HG03460 (cell line): Measurements from ENCODE around the gene COL4A1.
"Not testable (repeated sequence)": the region's sequence is repeated elsewhere in the genome, so short reads cannot be mapped to it uniquely, and the experiment has no call there.

Experiments used
- ATAC-seq: cut with Tn5 transposase; IDR thresholded peaks from one replicate; pipeline ENCODE4 v1.9.1; 2021; ENCODE audit not compliant: unreplicated experiment

The COL4A1 gene

DNA sequence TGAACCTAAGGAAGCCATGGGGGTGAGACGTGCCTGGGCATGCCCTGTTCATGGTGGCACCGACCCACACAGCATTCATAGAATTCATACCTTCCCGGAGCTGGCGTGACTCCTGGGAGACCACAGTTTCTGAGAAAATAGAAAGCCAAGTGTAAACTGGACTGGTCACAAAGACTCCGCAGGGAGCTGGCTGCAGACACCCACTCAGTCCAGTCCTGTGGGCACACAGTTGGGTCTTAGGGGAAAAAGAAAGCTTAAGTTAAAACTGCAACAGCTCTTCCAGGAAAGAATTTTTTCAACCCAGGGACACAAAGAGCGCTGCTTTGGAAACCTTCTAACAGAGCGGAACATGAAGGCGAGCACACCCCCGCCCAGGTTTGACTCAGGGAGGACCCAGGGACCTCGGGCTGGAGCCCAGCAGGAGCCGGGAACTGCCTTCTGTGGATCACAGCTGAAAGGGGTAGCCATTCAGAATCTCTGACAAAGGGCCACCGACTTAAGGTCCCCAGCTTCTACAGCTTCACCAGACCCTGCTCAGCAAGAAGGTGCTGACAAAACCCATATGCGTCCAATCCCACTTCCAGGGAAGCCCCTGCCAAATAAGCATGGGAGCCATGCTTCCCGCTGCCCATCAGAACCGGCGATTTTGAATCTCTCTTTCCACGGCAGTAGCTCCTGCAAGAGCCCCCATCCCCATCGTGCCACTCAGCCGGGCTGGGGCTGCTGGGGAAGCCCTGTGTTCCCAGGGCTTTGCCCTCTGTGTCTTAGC is 183.7 kb downstream of the COL4A1 start:
- ATAC-seq, result no peak

DNA sequence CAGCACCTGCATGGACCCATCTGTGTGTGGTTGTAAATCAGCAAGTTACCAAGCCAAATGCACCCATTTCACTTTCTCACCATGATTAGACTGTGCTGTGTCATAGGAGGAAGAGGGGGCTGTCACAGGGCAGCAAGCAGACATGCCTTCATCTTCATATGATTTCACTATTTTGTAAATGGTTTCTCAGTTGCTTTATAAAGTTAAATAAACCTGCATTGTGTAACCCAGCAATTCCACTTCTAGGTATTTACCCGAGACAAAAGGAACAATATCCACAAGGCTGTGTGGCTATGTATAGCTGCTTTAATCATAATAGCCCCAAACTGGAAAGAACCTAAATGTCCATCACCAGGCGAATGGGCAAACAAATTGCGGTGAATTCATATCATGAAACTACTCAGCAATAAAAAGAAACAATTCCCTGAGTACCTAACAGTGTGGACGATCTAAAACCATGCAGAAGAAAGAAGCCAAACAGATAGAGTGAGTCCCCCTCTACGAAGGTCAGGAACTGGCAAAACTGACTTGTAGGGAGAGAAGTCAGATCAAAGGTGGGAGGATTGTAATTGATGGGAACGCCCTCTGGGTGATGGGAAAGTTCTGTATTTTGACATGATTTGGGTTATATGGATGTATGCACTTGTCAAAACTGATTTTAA is 185.4 kb downstream of the COL4A1 start:
- no peak for ATAC-seq

DNA sequence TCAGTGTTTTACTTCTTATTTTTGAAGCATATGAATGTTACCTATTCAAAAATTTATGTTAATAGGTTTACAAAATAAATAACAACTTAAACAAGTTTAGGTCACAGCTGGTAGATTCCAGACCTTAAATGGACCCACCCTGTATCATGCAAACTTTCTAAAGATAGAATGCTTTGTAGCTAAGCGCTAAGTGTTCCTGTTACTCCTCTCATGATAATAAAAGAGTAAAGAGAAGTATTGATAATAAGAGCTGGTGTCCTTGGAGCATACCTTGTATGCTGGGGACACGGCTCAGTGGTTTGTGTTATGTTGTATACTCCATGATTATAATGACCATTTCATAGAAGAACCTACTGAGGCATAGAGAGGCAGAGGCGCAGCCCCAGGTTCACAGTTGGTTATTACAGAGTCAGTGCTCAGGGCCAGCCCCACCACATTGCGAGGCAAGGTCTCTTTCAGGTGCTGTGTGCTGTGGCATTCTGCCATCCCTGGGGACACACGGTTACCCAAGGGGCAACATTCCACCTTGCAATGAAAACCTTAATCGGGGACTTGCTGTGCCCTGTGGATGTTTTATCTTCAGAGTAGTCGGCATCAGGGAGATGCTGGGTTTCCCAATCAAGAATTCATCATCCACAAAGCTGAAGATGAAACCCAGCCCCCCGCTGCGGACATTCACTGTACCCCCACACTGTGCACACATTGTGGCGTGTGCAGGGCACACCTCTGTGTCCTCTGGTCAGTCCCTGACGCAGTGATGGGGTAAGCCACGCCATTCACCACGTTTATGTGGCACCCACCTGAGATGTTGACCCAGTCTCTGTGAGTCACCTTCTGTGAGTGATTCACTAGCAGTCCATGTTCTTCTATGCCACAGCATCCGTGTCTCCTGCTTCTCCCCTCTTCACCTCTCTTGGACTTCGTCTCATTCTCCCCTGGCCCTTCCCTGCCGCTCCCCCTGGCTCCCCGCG is 186.7 kb downstream of the COL4A1 start:
- no peak for ATAC-seq

DNA sequence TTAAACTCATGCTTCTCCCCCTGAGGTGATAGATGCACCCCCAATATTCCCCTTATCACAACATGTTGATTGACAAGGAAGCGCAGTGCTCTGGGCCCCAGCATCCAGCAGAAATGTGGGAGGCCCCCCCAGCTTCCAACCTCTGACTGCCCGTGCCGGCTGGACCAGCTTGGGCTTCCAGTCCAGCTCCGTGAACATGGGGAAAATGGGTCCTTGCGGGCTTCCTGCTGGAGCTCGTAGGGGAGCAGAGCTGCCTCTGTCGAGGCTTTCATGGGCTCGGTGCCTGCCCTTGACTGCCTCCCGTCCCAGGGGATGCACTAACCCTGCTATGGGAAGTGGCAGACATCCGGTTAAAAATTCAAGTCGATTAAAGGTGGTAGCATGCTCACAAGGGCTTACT is 188.9 kb downstream of the COL4A1 start:
- ATAC-seq, result no peak

GRCh38 chr13:110116072-110116487 is 190.9 kb downstream of the COL4A1 start:
- no peak for ATAC-seq

- ATAC-seq, result no peak
Measured at GRCh38 chr13:110115591-110115990, 191.4 kb downstream of the COL4A1 start.

- no peak for ATAC-seq
Measured at GRCh38 chr13:110114316-110114715, 192.6 kb downstream of the COL4A1 start.

- no peak for ATAC-seq
Measured at GRCh38 chr13:110113284-110113764, 193.6 kb downstream of the COL4A1 start.

DNA sequence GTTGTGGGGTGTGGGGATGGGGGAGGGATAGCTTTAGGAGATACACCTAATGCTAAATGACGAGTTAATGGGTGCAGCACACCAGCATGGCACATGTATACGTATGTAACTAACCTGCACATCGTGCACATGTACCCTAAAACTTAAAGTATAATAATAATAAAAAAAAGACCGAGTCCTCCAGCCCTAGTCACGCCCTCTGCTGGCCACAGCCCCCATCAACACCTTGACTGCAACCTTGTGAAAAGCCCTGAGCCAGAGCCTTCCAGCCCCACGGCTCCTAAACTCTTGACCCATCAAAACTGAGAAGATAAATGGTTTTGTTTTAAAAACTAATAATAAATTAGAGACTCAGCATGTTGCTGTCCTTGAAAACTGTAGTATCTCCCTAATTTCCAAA is 194.6 kb downstream of the COL4A1 start:
- ATAC-seq, result not testable (repeated sequence)

GRCh38 chr13:110110783-110111182 is 196.2 kb downstream of the COL4A1 start:
- ATAC-seq, result no peak

DNA sequence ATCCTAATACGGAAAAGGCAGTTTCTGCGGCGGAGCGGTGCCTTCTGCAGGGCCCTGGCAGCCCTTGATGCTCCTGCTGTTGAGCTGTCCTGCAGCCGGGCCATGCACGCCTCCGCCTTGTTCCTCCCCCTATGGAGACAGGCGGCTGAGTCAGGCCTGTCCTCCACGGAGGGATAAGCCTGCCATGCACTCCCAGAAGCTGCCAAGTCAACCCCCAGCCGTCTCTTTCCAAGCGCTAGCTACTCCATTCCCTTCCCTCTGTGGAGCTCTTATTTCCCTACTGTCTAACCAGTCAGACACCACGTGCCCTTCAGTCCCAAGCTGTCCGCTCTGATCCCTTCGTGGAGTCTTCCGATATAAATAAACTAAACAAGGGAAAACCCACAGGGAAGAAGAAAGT is 197.0 kb downstream of the COL4A1 start:
- no peak for ATAC-seq

DNA sequence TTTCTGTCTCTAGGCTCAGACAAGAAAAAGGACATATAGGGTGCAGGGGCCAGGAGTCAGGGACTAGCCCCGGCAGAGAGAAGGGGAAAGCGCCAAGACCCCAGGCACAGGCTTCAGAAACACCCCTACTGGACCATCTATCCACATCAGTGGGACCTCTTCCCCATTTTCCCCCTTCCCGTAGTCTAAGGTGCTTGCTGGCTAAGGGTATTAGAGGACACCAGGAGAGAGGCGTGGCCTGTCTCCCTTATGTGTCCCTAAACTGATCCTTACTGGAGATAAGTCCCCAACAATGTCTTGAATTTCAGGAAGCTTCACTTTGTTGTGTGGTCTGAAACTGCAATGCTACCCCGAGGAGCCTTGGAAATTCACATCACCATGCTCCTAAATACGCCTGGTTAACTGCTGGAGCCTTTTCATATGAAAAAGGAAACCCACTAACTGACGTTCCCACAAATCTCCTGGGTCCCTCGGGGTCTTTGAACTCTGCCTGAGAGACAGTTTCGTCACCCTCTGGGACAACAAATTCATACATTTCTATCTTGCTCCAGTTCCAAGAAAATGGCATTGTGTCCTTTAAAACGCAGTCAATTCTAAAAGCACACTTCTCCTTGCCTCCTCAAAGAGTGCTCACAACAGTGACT is 197.7 kb downstream of the COL4A1 start:
- ATAC-seq, result no peak

GRCh38 chr13:110108348-110109139 is 198.4 kb downstream of the COL4A1 start:
- ATAC-seq, result no peak

DNA sequence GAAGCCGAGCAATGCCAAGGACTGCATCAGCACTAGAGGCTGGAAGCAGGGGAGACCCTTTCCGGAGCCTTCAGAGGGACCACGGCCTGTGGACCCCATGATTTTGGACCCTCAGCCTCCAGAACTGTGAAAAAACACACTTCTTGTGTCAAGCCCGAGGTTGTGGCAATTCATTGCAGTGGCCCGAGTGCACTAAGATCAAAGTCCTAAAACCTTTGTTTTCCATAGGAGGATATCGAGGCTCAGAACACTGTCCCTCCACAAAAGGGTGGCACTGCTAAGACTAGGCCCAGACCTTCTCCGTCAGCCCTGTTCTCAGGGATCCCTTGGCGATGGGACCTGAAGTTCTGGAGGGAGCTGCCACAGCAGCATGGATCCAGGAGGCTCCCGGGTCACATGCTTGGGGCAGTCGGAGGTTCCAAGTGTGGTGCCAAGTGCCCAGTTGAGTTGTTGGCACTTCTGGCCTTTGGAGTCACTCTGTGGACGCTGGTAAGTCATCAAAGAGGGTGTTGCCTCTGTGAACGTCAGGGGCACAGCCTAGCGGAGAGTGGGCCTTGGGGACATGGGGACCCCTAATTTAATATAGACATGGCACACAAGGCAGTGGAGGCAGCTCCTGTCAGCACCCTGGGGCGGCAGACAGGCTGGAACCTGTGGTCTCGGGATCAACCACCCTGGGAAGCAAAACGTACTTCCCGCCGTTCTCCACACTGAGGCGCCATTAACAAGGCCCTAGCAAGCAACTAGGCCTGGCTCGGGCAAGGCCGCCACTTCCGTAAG is 199.2 kb downstream of the COL4A1 start:
- no peak for ATAC-seq

GRCh38 chr13:110106726-110107125 is 200.2 kb downstream of the COL4A1 start:
- no peak for ATAC-seq

DNA sequence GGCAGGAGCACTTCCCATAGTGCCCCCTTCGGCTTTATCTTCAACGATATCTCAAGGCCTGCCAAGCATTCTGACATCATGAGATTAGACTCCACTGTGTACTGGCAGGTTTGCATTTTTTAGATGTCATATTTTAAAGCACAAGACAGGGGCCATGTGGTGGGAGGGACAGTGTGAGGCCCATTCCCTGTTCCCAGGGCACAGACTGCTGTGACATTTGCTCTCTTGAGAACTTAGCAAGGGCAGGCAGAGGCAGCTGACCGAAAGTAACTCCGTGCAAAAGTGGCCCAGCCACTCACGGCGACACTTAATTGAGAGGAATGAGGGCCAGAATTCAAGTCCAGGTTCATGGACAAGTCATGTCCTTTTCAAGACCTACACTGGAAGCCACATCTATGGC is 201.8 kb downstream of the COL4A1 start:
- no peak for ATAC-seq

GRCh38 chr13:110103534-110103933 is 203.4 kb downstream of the COL4A1 start:
- ATAC-seq, result no peak

DNA sequence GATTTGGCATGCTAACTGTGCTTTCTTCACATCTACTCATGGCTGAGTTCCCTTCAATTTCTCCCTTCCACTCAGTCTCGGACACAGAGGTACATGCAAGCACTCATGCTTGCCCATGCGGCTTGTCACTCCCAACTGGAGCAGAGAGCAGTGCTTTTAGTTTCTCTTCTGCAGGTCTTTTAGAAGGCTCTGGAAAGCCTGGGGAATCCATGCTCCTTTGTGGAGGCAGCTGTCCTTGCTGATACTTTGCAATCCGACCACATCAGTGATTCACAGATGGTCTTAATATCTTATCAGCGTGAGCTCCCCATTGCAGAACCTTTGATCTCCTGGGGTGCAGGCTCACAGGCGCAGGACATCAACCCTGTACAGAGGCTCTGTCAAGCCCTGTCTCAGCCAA is 203.9 kb downstream of the COL4A1 start:
- no peak for ATAC-seq

DNA sequence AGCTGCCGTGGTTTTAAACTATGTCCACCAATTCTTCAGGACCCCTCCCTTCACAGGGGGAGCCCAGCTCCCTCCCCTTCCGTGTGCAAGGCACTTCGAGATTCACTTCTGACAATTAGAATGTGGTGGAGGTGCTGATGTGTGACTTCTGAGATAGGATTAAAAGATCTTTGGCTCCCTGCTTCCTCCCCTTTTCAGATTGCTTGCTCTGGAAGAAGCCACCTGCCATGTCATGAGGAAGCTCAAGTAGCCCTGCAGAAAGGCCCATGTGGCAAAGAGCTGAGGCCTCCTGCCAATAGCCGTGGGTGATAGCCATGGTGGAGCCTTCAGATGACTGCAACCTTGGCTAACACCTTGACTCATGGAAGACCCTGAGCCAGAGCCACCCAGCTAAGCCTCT is 204.9 kb downstream of the COL4A1 start:
- ATAC-seq, result no peak
